SK-N-MC (cell line): ENCODE results near the gene DPP10.

Experiments used
- DNase-seq: peaks from one replicate; pipeline ENCODE4 v3.0.0-alpha.2; 2011; ENCODE audit warnings: low read depth, low spot score
- H3K27ac ChIP-seq: fragments of 200-600 bp; sonication (generic); 2 replicates; pipeline ENCODE4 v1.5.1; 2016; ENCODE audit warnings: mixed run types
- H3K36me3 ChIP-seq: fragments of 200-600 bp; sonication (generic); 2 replicates; pipeline ENCODE4 v1.6.1; 2017; ENCODE audit warnings: antibody characterized with exemption, low read length, mixed read lengths; ENCODE audit not compliant: insufficient read depth
- H3K4me3 ChIP-seq: fragments of 200-600 bp; sonication (generic); 2 replicates; pipeline ENCODE4 v1.5.1; 2016
- H3K9ac ChIP-seq: fragments of 200-600 bp; sonication (generic); 2 replicates; pipeline ENCODE4 v1.8.0; 2017; ENCODE audit warnings: mixed run types, mixed read lengths; ENCODE audit not compliant: insufficient read length
- H3K9me3 ChIP-seq: fragments of 200-600 bp; sonication (generic); 2 replicates; pipeline ENCODE4 v1.6.1; 2017; ENCODE audit warnings: low read depth, mild to moderate bottlenecking, antibody characterized with exemption, low read length, moderate library complexity, mixed read lengths
- EZH2 ChIP-seq: fragments of 200-600 bp; sonication (generic); IDR thresholded peaks from one replicate; pipeline ENCODE4 v1.6.1; 2017; ENCODE audit warnings: antibody characterized with exemption
- FOXP2 ChIP-seq: optimal IDR thresholded peaks from 2 replicates; pipeline ENCODE3; 2011; ENCODE audit warnings: mild to moderate bottlenecking, moderate library complexity; ENCODE audit not compliant: insufficient read depth; ENCODE audit errors: extremely low read length, control extremely low read depth
- POLR2AphosphoS5 ChIP-seq: IDR thresholded peaks from 2 replicates; pipeline ENCODE4 v1.6.1; 2012; ENCODE audit warnings: mild to moderate bottlenecking, low read depth, low read length, borderline replicate concordance

The DPP10 gene

DNA sequence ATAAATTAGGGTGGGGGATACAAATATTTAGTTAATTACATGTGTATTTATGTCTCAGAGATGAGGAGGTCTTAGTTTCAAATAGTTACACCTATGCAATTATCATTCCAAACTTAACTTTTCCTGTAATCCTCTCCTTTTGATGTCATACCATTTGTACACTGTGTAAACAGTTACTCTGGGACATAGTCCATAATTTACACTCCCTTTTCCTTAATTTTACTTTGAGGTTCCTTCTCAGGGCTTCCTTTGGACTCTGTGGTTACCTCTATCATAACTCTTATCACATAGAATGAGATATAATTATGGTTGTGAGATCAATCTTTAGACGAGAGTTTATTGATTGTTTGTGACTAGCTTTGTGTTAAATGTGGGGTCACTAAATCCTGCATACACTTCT is 84.4 kb downstream of the DPP10 start:
- H3K27ac ChIP-seq = no peak overlapping the region
- no peaks in the 10 kb centered on the region for H3K36me3 ChIP-seq
- no peak overlapping the region for H3K4me3 ChIP-seq
- DNase-seq = no peak
- no peaks in the 10 kb centered on the region for H3K9me3 ChIP-seq
- TF ChIP-seq POLR2AphosphoS5 (no peak), EZH2 (no peak), FOXP2 (no peak)
- H3K9ac ChIP-seq = no peak overlapping the region

DNA sequence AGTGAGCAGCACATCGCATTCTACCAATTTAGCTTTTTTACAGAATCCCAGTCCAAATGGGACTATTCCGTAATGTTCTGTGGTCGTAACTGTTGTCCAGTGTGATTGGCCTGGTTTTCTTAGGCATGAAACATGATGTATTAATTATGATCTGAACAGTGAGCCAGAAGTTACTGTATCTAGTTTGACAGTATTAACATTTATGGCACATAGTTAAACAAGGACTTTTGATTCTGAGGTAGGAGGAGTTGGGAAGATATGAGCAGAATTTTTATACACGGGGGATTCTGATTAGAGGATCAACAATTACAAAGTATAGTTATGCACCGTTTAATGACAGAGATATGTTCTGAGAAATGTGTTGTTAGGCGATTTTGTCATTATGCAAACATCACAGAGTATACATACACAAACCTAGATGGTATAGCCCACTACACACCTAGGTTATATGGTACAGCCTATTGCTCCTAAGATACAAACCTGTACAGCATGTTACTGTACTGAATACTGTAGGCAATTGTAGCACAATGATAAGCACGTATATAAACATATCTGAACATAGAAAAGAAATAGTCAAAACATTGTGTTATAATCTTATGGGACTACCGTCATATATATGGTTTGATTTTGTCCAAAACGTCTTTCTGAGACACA is 85.0 kb downstream of the DPP10 start:
- DNase-seq = no peak
- Histone ChIP-seq H3K9ac (no peak overlapping the region), H3K9me3 (no peaks in the 10 kb centered on the region), H3K4me3 (no peak overlapping the region), H3K27ac (no peak overlapping the region), H3K36me3 (no peaks in the 10 kb centered on the region)
- TF ChIP-seq FOXP2 (no peak), POLR2AphosphoS5 (no peak), EZH2 (no peak)

DNA sequence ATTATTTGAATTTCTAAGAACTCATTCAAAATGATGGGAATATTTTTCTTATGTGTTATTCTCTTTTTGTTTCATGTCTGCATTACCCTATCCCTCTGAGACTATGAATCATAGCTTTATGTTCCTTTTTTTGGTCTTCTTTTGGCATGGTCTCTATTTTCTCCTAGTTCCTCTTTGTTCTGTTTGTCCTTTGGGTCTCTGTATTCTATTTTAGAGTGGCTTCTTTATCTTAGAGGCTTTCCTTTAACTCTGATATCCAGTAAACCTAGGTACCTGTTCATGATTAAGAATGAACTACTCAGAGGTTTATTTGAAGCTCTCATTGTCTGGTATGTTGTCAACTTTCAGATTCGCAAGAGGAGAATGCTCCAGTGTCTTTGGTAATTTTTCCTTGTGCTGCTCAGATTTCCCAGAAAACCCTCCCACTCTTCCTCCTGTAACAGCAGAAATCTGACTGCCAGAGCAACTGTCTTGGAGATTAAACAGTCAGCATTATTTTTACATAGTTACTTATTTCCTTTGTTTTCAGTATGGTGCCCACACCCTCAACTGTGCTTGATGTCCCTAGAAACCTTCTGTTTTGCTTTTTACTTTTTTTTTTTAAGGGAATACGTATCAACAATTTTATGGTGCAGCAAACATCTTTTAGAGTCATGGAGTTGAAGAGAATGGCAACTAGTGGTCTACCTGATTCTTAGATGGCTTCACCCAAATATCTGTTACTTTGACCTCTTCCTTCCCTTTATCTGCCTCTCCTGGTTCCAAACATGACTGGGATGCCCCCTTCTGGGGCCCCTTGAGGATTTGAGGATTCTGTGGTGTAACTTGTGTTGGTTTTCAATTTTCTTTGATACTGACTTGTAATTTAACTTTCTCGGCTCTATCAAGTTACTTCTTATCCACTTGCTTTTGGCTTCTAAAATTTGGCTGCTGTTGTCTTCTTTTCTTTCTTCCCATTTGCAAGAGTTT is 92.0 kb downstream of the DPP10 start:
- no peak for DNase-seq
- Histone ChIP-seq H3K9me3 (no peaks in the 10 kb centered on the region), H3K36me3 (no peaks in the 10 kb centered on the region), H3K9ac (no peak overlapping the region), H3K4me3 (no peak overlapping the region), H3K27ac (no peak overlapping the region)
- TF ChIP-seq POLR2AphosphoS5 = no peak
- TF ChIP-seq EZH2 = no peak
- no peak for TF ChIP-seq FOXP2

DNA sequence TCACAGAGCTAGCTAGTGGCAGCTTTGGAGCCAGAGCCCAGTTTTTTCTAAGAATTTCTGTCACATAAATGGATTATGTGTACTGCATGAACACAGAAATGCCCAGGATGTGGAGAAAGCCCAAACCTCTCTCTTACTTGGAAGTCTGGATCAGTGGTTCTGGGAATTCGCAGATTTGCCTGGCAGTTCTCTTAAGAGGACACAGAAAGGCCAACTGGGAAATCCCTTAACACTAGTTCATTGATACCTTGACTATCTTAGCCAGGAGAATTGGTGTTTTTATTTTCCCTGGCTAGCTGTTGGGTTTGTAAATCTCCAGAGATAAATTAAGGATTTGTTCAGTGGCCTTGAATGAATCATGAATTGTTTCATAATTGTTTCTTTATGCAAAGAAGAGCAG is 95.3 kb downstream of the DPP10 start:
- TF ChIP-seq POLR2AphosphoS5 (no peak), FOXP2 (no peak), EZH2 (no peak)

DNA sequence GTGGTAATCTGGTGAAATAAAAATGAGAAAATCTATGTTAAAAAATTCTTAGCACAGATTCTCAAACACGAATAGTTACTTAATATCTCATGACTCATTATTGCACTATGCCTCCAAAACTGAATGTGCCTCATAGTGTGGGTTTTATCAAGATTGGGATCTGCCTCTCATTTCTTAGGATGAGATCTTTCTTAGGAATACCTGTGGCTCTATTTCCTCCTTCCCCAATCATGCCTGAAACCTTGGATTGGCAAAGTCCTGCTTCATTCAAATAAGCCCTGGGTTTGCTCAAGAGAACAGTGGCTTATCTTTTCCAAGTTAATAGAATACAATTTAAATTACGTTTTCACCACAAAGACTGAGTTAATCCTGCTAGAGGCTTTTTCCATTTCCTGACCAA is 100.3 kb downstream of the DPP10 start:
- no peaks in the 10 kb centered on the region for H3K36me3 ChIP-seq
- H3K9me3 ChIP-seq = no peaks in the 10 kb centered on the region
- no peak for TF ChIP-seq FOXP2
- TF ChIP-seq POLR2AphosphoS5 = no peak
- no peak for TF ChIP-seq EZH2
- H3K9ac ChIP-seq = no peak overlapping the region
- H3K27ac ChIP-seq = no peak overlapping the region
- no peak for DNase-seq
- no peak overlapping the region for H3K4me3 ChIP-seq

More for the DNA sequence above, 95.3 kb downstream of the DPP10 start:
- no peaks in the 10 kb centered on the region for H3K9me3 ChIP-seq
- H3K36me3 ChIP-seq = no peaks in the 10 kb centered on the region
- no peak for DNase-seq
- H3K9ac ChIP-seq = no peak overlapping the region
- H3K27ac ChIP-seq = no peak overlapping the region
- no peak overlapping the region for H3K4me3 ChIP-seq

DNA sequence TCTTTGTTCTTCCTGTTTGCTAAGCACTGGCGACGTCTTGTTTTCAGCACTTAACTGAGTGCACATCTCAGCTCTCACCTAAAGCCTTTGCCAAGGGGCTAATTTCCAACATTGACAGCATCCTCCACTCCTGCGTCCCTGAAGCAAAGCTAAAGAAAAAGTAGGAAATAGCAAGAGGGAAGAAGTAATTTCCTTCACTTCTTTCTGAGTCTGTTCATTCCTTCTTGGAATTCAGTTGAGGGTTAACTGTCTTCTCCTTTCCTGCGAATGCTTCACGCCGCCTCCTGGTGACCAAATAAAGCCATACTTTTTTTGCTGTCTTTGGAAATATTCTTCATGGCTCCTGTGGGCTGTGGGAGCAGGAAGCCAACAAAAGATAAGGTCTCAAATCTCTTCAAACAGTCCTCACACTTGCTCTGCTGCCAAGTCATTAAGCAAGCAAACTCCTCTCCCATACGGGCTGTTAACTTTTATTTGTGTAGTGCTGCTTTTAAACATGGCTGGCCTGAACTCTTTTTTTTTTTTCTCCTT is 100.9 kb downstream of the DPP10 start:
- no peak overlapping the region for H3K27ac ChIP-seq
- H3K9me3 ChIP-seq = no peaks in the 10 kb centered on the region
- DNase-seq = no peak
- H3K4me3 ChIP-seq = no peak overlapping the region
- TF ChIP-seq POLR2AphosphoS5 = no peak
- TF ChIP-seq FOXP2 = no peak
- TF ChIP-seq EZH2 = no peak
- H3K9ac ChIP-seq = no peak overlapping the region
- no peaks in the 10 kb centered on the region for H3K36me3 ChIP-seq

DNA sequence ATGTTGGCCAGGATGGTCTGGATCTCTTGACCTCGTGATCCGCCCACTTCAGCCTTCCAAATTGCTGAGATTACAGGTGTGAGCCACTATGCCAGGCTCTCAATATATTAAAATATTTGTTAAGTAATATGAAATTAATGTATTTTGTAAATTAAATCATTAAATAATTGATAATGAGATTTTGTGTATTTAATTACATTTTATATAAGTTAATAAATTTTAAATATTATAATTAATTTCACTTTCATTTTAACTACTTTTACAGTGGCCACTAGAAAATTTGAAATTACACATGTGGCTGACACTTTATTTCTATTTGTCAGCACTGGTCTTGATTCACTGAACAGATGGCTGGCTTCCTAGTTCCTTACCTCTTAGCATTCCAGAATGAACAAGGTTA is 102.6 kb downstream of the DPP10 start:
- Histone ChIP-seq H3K27ac (no peak overlapping the region), H3K36me3 (no peaks in the 10 kb centered on the region), H3K4me3 (no peak overlapping the region), H3K9ac (no peak overlapping the region), H3K9me3 (no peaks in the 10 kb centered on the region)
- DNase-seq = no peak
- TF ChIP-seq FOXP2 (no peak), POLR2AphosphoS5 (no peak), EZH2 (no peak)

DNA sequence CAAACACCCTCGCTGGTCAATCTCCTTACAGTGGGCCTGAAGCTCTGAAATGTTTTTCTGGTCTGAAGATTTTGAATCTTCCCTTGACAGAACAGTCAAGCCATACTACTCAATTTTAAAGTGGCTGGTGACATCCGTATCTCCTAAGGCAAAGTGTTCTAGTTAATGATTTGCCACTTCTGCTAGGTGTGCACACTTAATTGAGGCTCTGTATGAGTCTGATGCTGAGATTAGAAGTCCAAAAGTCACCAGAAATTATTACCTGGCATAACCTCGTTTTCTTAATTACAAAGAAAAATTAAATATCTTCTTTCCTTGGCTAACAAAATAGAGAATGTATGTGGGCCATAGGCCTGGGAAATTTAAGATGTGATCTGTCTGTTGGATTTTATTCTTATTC is 104.1 kb downstream of the DPP10 start:
- H3K9me3 ChIP-seq = no peaks in the 10 kb centered on the region
- no peak overlapping the region for H3K9ac ChIP-seq
- no peak for DNase-seq
- H3K4me3 ChIP-seq = no peak overlapping the region
- TF ChIP-seq EZH2 (no peak), FOXP2 (no peak), POLR2AphosphoS5 (no peak)
- H3K36me3 ChIP-seq = no peaks in the 10 kb centered on the region
- no peak overlapping the region for H3K27ac ChIP-seq
